ENCODE data around the gene PDXK. TPM values are rescaled to one million over a fixed set of nuclear protein-coding genes. Genes with fewer than 3 reads are reported as not detected.
A peak's percentile ranks its signal among the peaks of the same experiment; 100 is the strongest.

The PDXK gene
- total RNA-seq, 2 donors from 2014 or later = 155 to 188 TPM

- Histone ChIP-seq H3K27me3 (no peaks in the 10 kb centered on the region), H3K36me3 (no peaks in the 10 kb centered on the region), H3K9me3 (no peaks in the 10 kb centered on the region), H3K4me1 (peaks cover 32% of the 10 kb centered on the region), H3K4me3 (no peak overlapping the region), H3K9ac (ENCODE audit: low read depth in 2 of 2, low read length in 2 of 2) (peak overlapping the region in 1 of 2 donors; percentile 24), H3K27ac (peak overlapping the region; percentile 29)
- intact Hi-C loops (cut with DNase I) = no loop called here
- no peak for TF ChIP-seq CTCF (IDR thresholded peaks at IDR 0.05)
- DNase-seq = peak; percentile 49
Measured at GRCh38 chr21:43731476-43731875, 12.5 kb downstream of the PDXK start.

- Histone ChIP-seq H3K9ac (ENCODE audit: low read depth in 2 of 2, low read length in 2 of 2) (peak overlapping the region in 1 of 2 donors; percentile 24), H3K36me3 (no peaks in the 10 kb centered on the region), H3K27ac (peak overlapping the region; percentile 29), H3K27me3 (no peaks in the 10 kb centered on the region), H3K4me1 (peaks cover 29% of the 10 kb centered on the region), H3K4me3 (no peak overlapping the region), H3K9me3 (no peaks in the 10 kb centered on the region)
- no peak for DNase-seq
- no peak for TF ChIP-seq CTCF (IDR thresholded peaks at IDR 0.05)
- intact Hi-C loops (cut with DNase I) = no loop called here
Measured at GRCh38 chr21:43731891-43732711, 13.2 kb downstream of the PDXK start.

- TF ChIP-seq CTCF (IDR thresholded peaks at IDR 0.05) = no peak
- Histone ChIP-seq H3K9me3 (no peaks in the 10 kb centered on the region), H3K9ac (ENCODE audit: low read depth in 2 of 2, low read length in 2 of 2) (peak overlapping the region; percentile 6 to 77), H3K27ac (peak overlapping the region; percentile 84), H3K4me3 (no peak overlapping the region), H3K27me3 (no peaks in the 10 kb centered on the region), H3K36me3 (no peaks in the 10 kb centered on the region), H3K4me1 (peaks cover 20% of the 10 kb centered on the region)
- intact Hi-C loops (cut with DNase I) = no loop called here
- no peak for DNase-seq
Measured at GRCh38 chr21:43733060-43733459, 14.1 kb downstream of the PDXK start.

GRCh38 chr21:43733529-43734071, 14.7 kb downstream of the PDXK start:
- H3K36me3 ChIP-seq = no peaks in the 10 kb centered on the region
- intact Hi-C loops (cut with DNase I) = no loop called here
- peak overlapping the region; percentile 84 for H3K27ac ChIP-seq
- H3K4me3 ChIP-seq = no peak overlapping the region
- peaks cover 20% of the 10 kb centered on the region for H3K4me1 ChIP-seq
- no peaks in the 10 kb centered on the region for H3K9me3 ChIP-seq
- peak overlapping the region; percentile 6 to 77 for H3K9ac ChIP-seq (ENCODE audit: low read depth in 2 of 2, low read length in 2 of 2)
- no peaks in the 10 kb centered on the region for H3K27me3 ChIP-seq
- TF ChIP-seq CTCF (IDR thresholded peaks at IDR 0.05) = no peak
- DNase-seq = peak; percentile 46

- Histone ChIP-seq H3K36me3 (no peaks in the 10 kb centered on the region), H3K4me1 (peaks cover 20% of the 10 kb centered on the region), H3K9ac (ENCODE audit: low read depth in 2 of 2, low read length in 2 of 2) (peak overlapping the region; percentile 6 to 77), H3K27ac (peak overlapping the region; percentile 84), H3K27me3 (no peaks in the 10 kb centered on the region), H3K9me3 (no peaks in the 10 kb centered on the region), H3K4me3 (no peak overlapping the region)
- intact Hi-C loops (cut with DNase I) = no loop called here
- TF ChIP-seq CTCF (IDR thresholded peaks at IDR 0.05) = no peak
- DNase-seq = peak; percentile 81
Measured at GRCh38 chr21:43734131-43734927, 15.4 kb downstream of the PDXK start.

All from colonic mucosa (tissue), 4 donors.